Chondrocyte (in vitro differentiated cells): Measurements from ENCODE around the gene ZFYVE19. TPM values are rescaled to one million over a fixed set of nuclear protein-coding genes. Genes with fewer than 3 reads are reported as not detected.

Experiments
- DNase-seq: peaks from one replicate; pipeline ENCODE4 v3.0.0; 2021; ENCODE audit warnings: mixed read lengths, low spot score
- H3K27ac Mint-ChIP-seq: one replicate; pipeline ENCODE4 v1.8.0; 2021; ENCODE audit warnings: mild to moderate bottlenecking, moderate library complexity, mixed read lengths; ENCODE audit not compliant: unreplicated experiment
- H3K27me3 Mint-ChIP-seq: 2 replicates; pipeline ENCODE4 v1.8.0; 2021; ENCODE audit warnings: low read depth, mixed read lengths
- H3K36me3 Mint-ChIP-seq: 2 replicates; pipeline ENCODE4 v1.8.0; 2021; ENCODE audit warnings: low read depth, mixed read lengths
- H3K4me1 Mint-ChIP-seq: 2 replicates; pipeline ENCODE4 v1.8.0; 2021; ENCODE audit warnings: low read depth, mild to moderate bottlenecking, mixed read lengths
- H3K4me3 Mint-ChIP-seq: one replicate; pipeline ENCODE4 v1.8.0; 2021; ENCODE audit warnings: mild to moderate bottlenecking, moderate library complexity, mixed read lengths; ENCODE audit not compliant: unreplicated experiment
- H3K9me3 Mint-ChIP-seq: 2 replicates; pipeline ENCODE4 v1.8.0; 2021; ENCODE audit warnings: low read depth, mixed read lengths
- CTCF ChIP-seq: fragments of 200-600 bp; sonication (generic); IDR thresholded peaks from 2 replicates; pipeline ENCODE4 v1.5.0; 2021; ENCODE audit warnings: antibody characterized with exemption, mild to moderate bottlenecking, moderate library complexity
- total RNA-seq: library from RNA; stranded (reverse); gene quantifications from 3 replicates; pipeline ENCODE4 v1.2.1, GENCODE V29; 2021

Gene ZFYVE19
- total RNA-seq, 1 donor from 2014 or later: 15.5 TPM

GRCh38 chr15:40764629-40765103, 42.2 kb upstream of the ZFYVE19 start:
- peaks cover 43% of the 10 kb centered on the region for H3K4me1 Mint-ChIP-seq
- TF ChIP-seq CTCF: no peak
- no peak for DNase-seq
- H3K36me3 Mint-ChIP-seq: no peaks in the 10 kb centered on the region
- H3K4me3 Mint-ChIP-seq: peak overlapping the region; percentile 75
- peak overlapping the region; percentile 69 for H3K27ac Mint-ChIP-seq
- H3K9me3 Mint-ChIP-seq: no peaks in the 10 kb centered on the region
- peaks cover 3% of the 10 kb centered on the region for H3K27me3 Mint-ChIP-seq

- H3K27ac Mint-ChIP-seq: peak overlapping the region; percentile 49
- H3K4me3 Mint-ChIP-seq: no peak overlapping the region
- DNase-seq: no peak
Measured at GRCh38 chr15:40766194-40766815, 40.6 kb upstream of the ZFYVE19 start.

GRCh38 chr15:40766906-40767837, 39.7 kb upstream of the ZFYVE19 start:
- TF ChIP-seq CTCF: no peak
- no peak for DNase-seq
- Mint-ChIP-seq H3K27me3 (no peaks in the 10 kb centered on the region), H3K4me3 (no peak overlapping the region), H3K27ac (no peak overlapping the region), H3K36me3 (peaks cover 2% of the 10 kb centered on the region), H3K9me3 (no peaks in the 10 kb centered on the region), H3K4me1 (peaks cover 49% of the 10 kb centered on the region)

More at GRCh38 chr15:40766194-40766815, 40.6 kb upstream of the ZFYVE19 start:
- H3K36me3 Mint-ChIP-seq: no peaks in the 10 kb centered on the region
- H3K9me3 Mint-ChIP-seq: no peaks in the 10 kb centered on the region
- TF ChIP-seq CTCF: no peak
- peaks cover 49% of the 10 kb centered on the region for H3K4me1 Mint-ChIP-seq
- H3K27me3 Mint-ChIP-seq: no peaks in the 10 kb centered on the region

- no peaks in the 10 kb centered on the region for H3K9me3 Mint-ChIP-seq
- no peak for DNase-seq
- no peaks in the 10 kb centered on the region for H3K27me3 Mint-ChIP-seq
- H3K27ac Mint-ChIP-seq: no peak overlapping the region
- peaks cover 49% of the 10 kb centered on the region for H3K4me1 Mint-ChIP-seq
- H3K4me3 Mint-ChIP-seq: no peak overlapping the region
- no peak for TF ChIP-seq CTCF
- H3K36me3 Mint-ChIP-seq: peaks cover 4% of the 10 kb centered on the region
Measured at GRCh38 chr15:40767838-40768500, 38.9 kb upstream of the ZFYVE19 start.
